OCI-LY3 (cell line): Measurements from ENCODE around the gene ADAM8.

Source experiments
- CTCF ChIP-seq: fragments of 200-600, 300-600 bp; sonication (generic); IDR thresholded peaks from 2 replicates; pipeline ENCODE4 v1.5.1; 2014; ENCODE audit warnings: antibody characterized with exemption, low read length, low read depth
- EZH2phosphoT487 ChIP-seq: fragments of 200-600 bp; shearing (Covaris generic); IDR thresholded peaks from 2 replicates; pipeline ENCODE4 v1.6.1; 2018; ENCODE audit warnings: antibody characterized with exemption, mixed run types, low read depth

GRCh38 chr10:133212853-133213494, 63.7 kb downstream of the ADAM8 start:
- TF ChIP-seq CTCF = no peak
- no peak for TF ChIP-seq EZH2phosphoT487
